Breast epithelium (tissue), 4 donors: ENCODE measurements around the gene FNDC10. TPM values are rescaled to one million over a fixed set of nuclear protein-coding genes. Genes with fewer than 3 reads are reported as not detected.

Experiments
- DNase-seq, 2 donors: peaks; one replicate each; pipeline ENCODE4 v3.0.0-alpha.2; 2019; ENCODE audit warnings: low spot score in 2 of 2
- H3K27ac ChIP-seq, 2 donors: fragments of 200-600 bp; sonication (generic) in 1 of 2; one replicate each; pipeline ENCODE4 v1.5.1; 2016 to 2019; ENCODE audit warnings: mild to moderate bottlenecking in 1 of 2
- H3K27me3 ChIP-seq, 2 donors: fragments of 200-600 bp; sonication (generic) in 1 of 2; one replicate each; pipeline versions ENCODE4 v1.5.1 to v1.6.0; 2017 to 2019; ENCODE audit warnings: control low read depth in 1 of 2, mild to moderate bottlenecking in 1 of 2
- H3K36me3 ChIP-seq: fragments of 200-600 bp; one replicate; pipeline ENCODE4 v1.5.1; 2019
- H3K4me1 ChIP-seq, 2 donors: fragments of 200-600 bp; sonication (generic); one replicate each; pipeline ENCODE4 v1.5.1; 2016 to 2019; ENCODE audit warnings: control low read depth in 1 of 2
- H3K4me3 ChIP-seq, 3 donors: fragments of 200-600 bp; sonication (generic); 1 replicate in 2 of 3; 2 replicates in 1 of 3; pipeline ENCODE4 v1.5.1; 2016 to 2019; ENCODE audit warnings: mild to moderate bottlenecking in 3 of 3, moderate library complexity in 2 of 3
- H3K9me3 ChIP-seq, 2 donors: fragments of 200-600 bp; sonication (generic) in 1 of 2; one replicate each; pipeline ENCODE4 v1.5.1; 2016 to 2019; ENCODE audit warnings: control low read depth in 1 of 2
- CTCF ChIP-seq, 3 donors: fragments of 450-650 bp; IDR thresholded peaks; one replicate each; pipeline ENCODE4 v1.5.1; 2016 to 2017; ENCODE audit warnings: antibody characterized with exemption in 3 of 3, mild to moderate bottlenecking in 3 of 3, moderate library complexity in 3 of 3
- POLR2A ChIP-seq: fragments of 450-650 bp; IDR thresholded peaks from one replicate; pipeline ENCODE4 v1.6.1; 2016; ENCODE audit warnings: antibody characterized with exemption, mild to moderate bottlenecking, moderate library complexity
- POLR2AphosphoS5 ChIP-seq, 3 donors: sonication (generic); formaldehyde crosslinking; IDR thresholded peaks; one replicate each; pipeline ENCODE4 v1.6.1; 2017; ENCODE audit warnings: antibody characterized with exemption in 3 of 3
- intact Hi-C: fragments of 100-400 bp; cut with DNase I; formaldehyde crosslinking; loops from one replicate; pipeline ENCODE4 v1.15.1; 2023; ENCODE audit warnings: low total_unique reads
- total RNA-seq, 3 donors: library from RNA; depleted of rRNA; stranded (reverse); fragments of >200 nt; gene quantifications; one replicate each; pipeline ENCODE4 v1.1.0, GENCODE V29; 2016

Gene FNDC10
- total RNA-seq, 3 donors from 2014 or later = 0.48 to 2.9 (median 0.98) TPM

- Histone ChIP-seq H3K27ac (peak within 1 kb of the TSS; percentile 99 to 100), H3K4me1 (no peaks in the 10 kb centered on the region), H3K9me3 (no peaks in the 10 kb centered on the region), H3K4me3 (peak within 1 kb of the TSS; percentile 92 to 99 (median 98)), H3K27me3 (no peaks in the 10 kb centered on the region), H3K36me3 (no peaks in the 10 kb centered on the region)
- intact Hi-C loops = no loop called here
- DNase-seq = peak; percentile 89 to 92
- TF ChIP-seq CTCF (IDR thresholded peaks at IDR 0.05) (peak in 1 of 3 donors; percentile 18), POLR2AphosphoS5 (IDR thresholded peaks at IDR 0.05) (peak; percentile 96 to 99 (median 99)), POLR2A (peak; percentile 96)
Measured at GRCh38 chr1:1574721-1575537, 25.0 kb downstream of the FNDC10 start, which contains the start of gene SSU72. SSU72 (minus strand) TSS chr1:1574863; CDS start chr1:1574557, 306 bp downstream.

GRCh38 chr1:1573843-1574720, 25.9 kb downstream of the FNDC10 start:
- peak in 1 of 2 donors; percentile 30 for DNase-seq
- intact Hi-C loops = no loop called here

GRCh38 chr1:1569341-1569740, 30.6 kb downstream of the FNDC10 start:
- H3K36me3 ChIP-seq = no peaks in the 10 kb centered on the region
- intact Hi-C loops = no loop called here
- H3K9me3 ChIP-seq = no peaks in the 10 kb centered on the region
- H3K27ac ChIP-seq = no peak overlapping the region
- no peak for DNase-seq
- no peak for TF ChIP-seq POLR2A
- TF ChIP-seq CTCF (IDR thresholded peaks at IDR 0.05) = no peak
- no peak for TF ChIP-seq POLR2AphosphoS5 (IDR thresholded peaks at IDR 0.05)
- no peak overlapping the region for H3K4me3 ChIP-seq
- no peaks in the 10 kb centered on the region for H3K27me3 ChIP-seq
- H3K4me1 ChIP-seq = no peaks in the 10 kb centered on the region

More at GRCh38 chr1:1573843-1574720, 25.9 kb downstream of the FNDC10 start:
- H3K9me3 ChIP-seq = no peaks in the 10 kb centered on the region
- H3K27me3 ChIP-seq = no peaks in the 10 kb centered on the region
- peak overlapping the region; percentile 92 to 99 (median 98) for H3K4me3 ChIP-seq
- no peaks in the 10 kb centered on the region for H3K36me3 ChIP-seq
- peak overlapping the region; percentile 99 to 100 for H3K27ac ChIP-seq
- TF ChIP-seq POLR2A = no peak
- TF ChIP-seq POLR2AphosphoS5 (IDR thresholded peaks at IDR 0.05) = peak in 2 of 3 donors; percentile 20 to 68
- TF ChIP-seq CTCF (IDR thresholded peaks at IDR 0.05) = peak in 1 of 3 donors; percentile 16
- H3K4me1 ChIP-seq = no peaks in the 10 kb centered on the region

GRCh38 chr1:1567891-1568291, 32.0 kb downstream of the FNDC10 start:
- Histone ChIP-seq H3K9me3 (no peaks in the 10 kb centered on the region), H3K27ac (no peak overlapping the region), H3K36me3 (no peaks in the 10 kb centered on the region), H3K27me3 (no peaks in the 10 kb centered on the region), H3K4me1 (no peaks in the 10 kb centered on the region), H3K4me3 (no peak overlapping the region)
- intact Hi-C loops = no loop called here
- DNase-seq = no peak
- TF ChIP-seq CTCF (IDR thresholded peaks at IDR 0.05) = no peak
- no peak for TF ChIP-seq POLR2AphosphoS5 (IDR thresholded peaks at IDR 0.05)
- no peak for TF ChIP-seq POLR2A
